ENCODE data around the gene VIPR2. TPM values are rescaled to one million over a fixed set of nuclear protein-coding genes. Genes with fewer than 3 reads are reported as not detected.

Gene VIPR2
- polyA plus RNA-seq, 3 donors: not detected

DNA sequence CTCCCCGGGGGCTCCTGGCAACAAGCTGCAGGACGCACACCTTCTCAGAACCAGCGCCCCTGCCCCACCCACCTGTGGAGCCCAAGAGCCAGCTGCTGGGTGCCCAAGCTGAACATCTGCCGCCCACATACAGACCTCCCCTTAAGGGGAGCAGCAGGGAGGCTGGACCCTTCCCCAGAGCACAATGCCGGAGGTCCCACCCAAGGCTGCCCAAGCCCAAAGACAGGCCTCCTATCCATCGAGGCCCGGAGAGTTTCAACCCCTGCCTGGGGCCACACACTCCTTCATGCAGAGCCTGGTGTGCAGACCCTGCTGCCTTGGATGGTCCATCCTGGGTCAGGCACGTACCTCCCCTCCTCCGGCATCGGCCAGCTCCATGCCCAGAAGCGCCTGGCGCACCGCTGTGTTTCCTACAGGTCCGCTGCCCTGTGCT is 48.7 kb downstream of the VIPR2 start:
- TF ChIP-seq, protein P1, sequence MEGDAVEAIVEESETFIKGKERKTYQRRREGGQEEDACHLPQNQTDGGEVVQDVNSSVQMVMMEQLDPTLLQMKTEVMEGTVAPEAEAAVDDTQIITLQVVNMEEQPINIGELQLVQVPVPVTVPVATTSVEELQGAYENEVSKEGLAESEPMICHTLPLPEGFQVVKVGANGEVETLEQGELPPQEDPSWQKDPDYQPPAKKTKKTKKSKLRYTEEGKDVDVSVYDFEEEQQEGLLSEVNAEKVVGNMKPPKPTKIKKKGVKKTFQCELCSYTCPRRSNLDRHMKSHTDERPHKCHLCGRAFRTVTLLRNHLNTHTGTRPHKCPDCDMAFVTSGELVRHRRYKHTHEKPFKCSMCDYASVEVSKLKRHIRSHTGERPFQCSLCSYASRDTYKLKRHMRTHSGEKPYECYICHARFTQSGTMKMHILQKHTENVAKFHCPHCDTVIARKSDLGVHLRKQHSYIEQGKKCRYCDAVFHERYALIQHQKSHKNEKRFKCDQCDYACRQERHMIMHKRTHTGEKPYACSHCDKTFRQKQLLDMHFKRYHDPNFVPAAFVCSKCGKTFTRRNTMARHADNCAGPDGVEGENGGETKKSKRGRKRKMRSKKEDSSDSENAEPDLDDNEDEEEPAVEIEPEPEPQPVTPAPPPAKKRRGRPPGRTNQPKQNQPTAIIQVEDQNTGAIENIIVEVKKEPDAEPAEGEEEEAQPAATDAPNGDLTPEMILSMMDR (IDR thresholded peaks at IDR 0.05): no peak
- H3K4me3 ChIP-seq (replicated peaks in 1 of 3; ENCODE audit: low read depth in 2 of 3, low read length in 3 of 3): no peak overlapping the region
- no peak overlapping the region for H3K9ac ChIP-seq (ENCODE audit: insufficient read depth, low read length, poor library complexity, severe bottlenecking)
- DNase-seq: no peak
- Mint-ChIP-seq H3K4me1 (no peaks in the 10 kb centered on the region), H3K27me3 (ENCODE audit: low read depth in 3 of 3) (peaks cover 2 to 7% (median 5%) of the 10 kb centered on the region in 3 donors), H3K27ac (no peak overlapping the region), H3K4me3 (no peak overlapping the region), H3K36me3 (no peaks in the 10 kb centered on the region), H3K9me3 (peaks cover 9 to 12% (median 9%) of the 10 kb centered on the region in 7 donors)
- H3K27ac ChIP-seq (ENCODE audit: low read depth in 1 of 2, low read length in 2 of 2): no peak overlapping the region
- WGBS (ENCODE audit: insufficient coverage): 89% methylated on average over 14 of the region's 14 CpGs
- no peak overlapping the region for H2AFZ ChIP-seq (ENCODE audit: insufficient read depth, low read depth, low read length, poor library complexity, severe bottlenecking)
- H3K9me3 ChIP-seq (replicated peaks in 1 of 2; ENCODE audit: control insufficient read depth in 1 of 2, insufficient read depth in 1 of 2, low read length in 2 of 2): peaks cover 12 to 15% of the 10 kb centered on the region in 2 donors
- no peaks in the 10 kb centered on the region for H3K36me3 ChIP-seq (replicated peaks in 1 of 2; ENCODE audit: control insufficient read depth in 1 of 2, insufficient read depth in 2 of 2, low read length in 2 of 2)
- intact Hi-C loops (cut with micrococcal nuclease): no loop called here
- no peaks in the 10 kb centered on the region for H3K27me3 ChIP-seq (ENCODE audit: control insufficient read depth in 2 of 2, insufficient read depth in 2 of 2, low read length in 2 of 2)
- H3K79me2 ChIP-seq (ENCODE audit: insufficient read depth, low read length): no peaks in the 10 kb centered on the region
- H3K4me1 ChIP-seq (ENCODE audit: control insufficient read depth in 1 of 2, insufficient read depth in 2 of 2, low read length in 2 of 2): no peaks in the 10 kb centered on the region
- no peaks in the 10 kb centered on the region for H4K20me1 ChIP-seq (ENCODE audit: insufficient read depth, low read length)
- no peak overlapping the region for H3K4me2 ChIP-seq (replicated peaks; ENCODE audit: extremely low read depth, low read length, poor library complexity, severe bottlenecking)

DNA sequence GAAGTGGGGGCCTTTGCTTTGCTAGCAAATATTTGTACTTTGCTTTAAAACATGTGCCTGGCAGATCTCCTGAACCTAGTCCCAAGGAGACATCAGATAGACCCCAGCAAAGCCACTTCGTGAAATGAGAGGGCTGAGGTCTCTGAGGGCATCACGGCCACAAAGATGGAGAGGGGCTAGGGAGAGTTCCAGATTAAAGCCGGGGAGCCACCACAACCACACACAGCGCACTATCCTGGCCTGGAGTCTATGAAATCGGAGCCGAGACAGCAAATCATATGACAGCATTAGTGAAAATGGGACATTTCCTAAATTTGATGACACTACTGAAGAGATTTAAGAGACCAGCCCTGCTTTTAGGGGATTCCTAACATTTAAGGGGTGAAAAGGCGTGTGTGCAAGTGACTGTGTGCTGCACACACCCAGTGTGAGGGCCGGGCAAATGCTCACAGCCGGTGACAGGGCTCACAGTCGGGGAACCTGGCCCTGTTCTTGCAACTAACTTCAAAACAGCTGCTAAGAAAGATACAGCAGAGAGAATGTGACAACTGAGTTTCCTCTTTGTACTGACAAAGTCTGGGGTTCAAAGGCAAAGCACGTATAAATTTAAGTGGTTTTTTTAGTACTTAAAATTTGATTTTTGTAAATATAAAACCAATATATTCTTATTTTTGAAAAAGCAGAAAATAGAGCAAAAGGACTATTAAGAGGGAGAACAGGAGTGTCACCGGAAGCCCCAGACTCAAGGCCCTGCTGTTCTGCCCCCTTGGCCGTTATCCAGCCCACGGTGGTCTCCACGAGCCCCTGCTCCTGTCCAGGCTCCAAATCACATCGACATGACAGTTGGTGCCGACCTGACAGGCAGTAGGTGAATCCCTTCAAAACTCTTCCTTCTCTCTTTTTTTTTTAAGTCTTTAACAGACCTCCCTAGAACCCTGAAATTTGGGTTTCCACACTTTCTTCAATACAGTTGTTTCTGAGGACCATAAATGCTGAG is 49.5 kb downstream of the VIPR2 start:
- Histone ChIP-seq H3K9me3 (replicated peaks in 1 of 2; ENCODE audit: control insufficient read depth in 1 of 2, insufficient read depth in 1 of 2, low read length in 2 of 2) (peaks cover 7 to 8% of the 10 kb centered on the region in 2 donors), H3K27ac (ENCODE audit: low read depth in 1 of 2, low read length in 2 of 2) (no peak overlapping the region), H3K4me3 (replicated peaks in 1 of 3; ENCODE audit: low read depth in 2 of 3, low read length in 3 of 3) (no peak overlapping the region), H3K9ac (ENCODE audit: insufficient read depth, low read length, poor library complexity, severe bottlenecking) (no peak overlapping the region), H3K4me2 (replicated peaks; ENCODE audit: extremely low read depth, low read length, poor library complexity, severe bottlenecking) (no peak overlapping the region), H3K79me2 (ENCODE audit: insufficient read depth, low read length) (no peaks in the 10 kb centered on the region), H3K36me3 (replicated peaks in 1 of 2; ENCODE audit: control insufficient read depth in 1 of 2, insufficient read depth in 2 of 2, low read length in 2 of 2) (no peaks in the 10 kb centered on the region), H3K27me3 (ENCODE audit: control insufficient read depth in 2 of 2, insufficient read depth in 2 of 2, low read length in 2 of 2) (no peaks in the 10 kb centered on the region), H2AFZ (ENCODE audit: insufficient read depth, low read depth, low read length, poor library complexity, severe bottlenecking) (no peak overlapping the region), H3K4me1 (ENCODE audit: control insufficient read depth in 1 of 2, insufficient read depth in 2 of 2, low read length in 2 of 2) (no peaks in the 10 kb centered on the region), H4K20me1 (ENCODE audit: insufficient read depth, low read length) (no peaks in the 10 kb centered on the region)
- peaks cover 1 to 5% (median 2%) of the 10 kb centered on the region in 7 donors for H3K9me3 Mint-ChIP-seq
- intact Hi-C loops (cut with micrococcal nuclease): no loop called here
- no peaks in the 10 kb centered on the region for H3K4me1 Mint-ChIP-seq
- H3K27me3 Mint-ChIP-seq (ENCODE audit: low read depth in 3 of 3): peaks cover 2 to 7% (median 5%) of the 10 kb centered on the region in 3 donors
- no peak for DNase-seq
- TF ChIP-seq, protein P1 (IDR thresholded peaks at IDR 0.05): no peak
- H3K4me3 Mint-ChIP-seq: no peak overlapping the region
- no peaks in the 10 kb centered on the region for H3K36me3 Mint-ChIP-seq
- WGBS (ENCODE audit: insufficient coverage): 86% methylated on average over 10 of the region's 17 CpGs
- no peak overlapping the region for H3K27ac Mint-ChIP-seq

Measured in CD14-positive monocyte (primary cell).